Brain microvascular endothelial cell (primary cell): ENCODE measurements around the gene C12orf50.

Experiments
- DNase-seq: peaks from one replicate; pipeline ENCODE4 v3.0.0-alpha.2; 2020
- H3K27ac ChIP-seq: fragments of 250-450 bp; sonication (Bioruptor Pico); 2 replicates; pipeline ENCODE4 v1.5.1; 2020; ENCODE audit warnings: mild to moderate bottlenecking, moderate library complexity
- H3K27me3 ChIP-seq: fragments of 250-450 bp; sonication (Bioruptor Pico); replicated peaks from 2 replicates; pipeline ENCODE4 v1.5.1; 2020; ENCODE audit warnings: mild to moderate bottlenecking
- H3K36me3 ChIP-seq: fragments of 250-450 bp; sonication (Bioruptor Pico); replicated peaks from 2 replicates; pipeline ENCODE4 v1.5.1; 2020; ENCODE audit warnings: mild to moderate bottlenecking
- H3K4me3 ChIP-seq: 2 replicates; pipeline ENCODE4 v1.5.1; 2011; ENCODE audit warnings: low read depth, mild to moderate bottlenecking, control low read depth, low read length, moderate library complexity
- in situ Hi-C: cut with HindIII; loops from 2 replicates; pipeline ENCODE4 v1.10.0; 2017; ENCODE audit warnings: low sequenced_read_pairs, low pct_ligation_motif_present
- TF ChIP-seq, protein P1 (sequence below): IDR thresholded peaks from 2 replicates; pipeline ENCODE4 v1.5.1; 2011; ENCODE audit warnings: low read depth, mild to moderate bottlenecking, moderate library complexity, low read length, control low read depth, inconsistent platforms; ENCODE audit errors: missing control alignments

The C12orf50 gene

DNA sequence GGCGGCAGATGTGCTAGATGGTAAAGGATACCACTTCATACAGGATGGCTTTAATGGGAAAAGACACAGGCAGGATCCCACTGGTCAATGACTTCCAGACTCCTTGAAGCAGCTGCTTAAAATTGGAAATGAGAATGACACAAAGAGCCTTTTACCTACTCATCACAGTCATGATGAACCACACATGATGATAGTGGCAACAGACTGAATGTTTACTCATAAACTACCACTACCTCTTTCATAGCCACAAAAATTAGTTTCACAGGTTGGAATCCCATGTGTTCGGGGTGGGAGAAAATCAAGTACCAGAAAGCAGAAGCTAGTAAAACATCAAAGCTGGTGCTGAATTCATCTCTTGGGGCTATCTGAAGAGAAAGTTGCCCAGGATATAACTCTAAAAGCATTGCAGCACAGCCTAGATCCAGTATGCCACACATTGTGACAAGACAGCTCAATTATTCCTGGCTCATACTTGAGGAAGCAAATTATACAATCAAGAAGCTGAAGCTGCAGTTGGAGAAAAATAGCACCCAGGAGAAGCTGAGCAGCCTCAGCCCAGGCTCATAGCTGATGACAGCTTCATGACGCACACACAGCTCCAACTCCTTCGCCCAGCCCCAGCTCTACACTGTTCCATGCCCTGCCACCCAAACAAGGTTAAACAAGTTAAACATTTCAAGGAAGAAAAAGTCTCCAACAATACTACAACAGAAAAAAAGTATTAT lies 29.0 kb upstream of the C12orf50 start:
- Histone ChIP-seq H3K36me3 (peaks cover 16% of the 10 kb centered on the region), H3K27me3 (no peaks in the 10 kb centered on the region), H3K4me3 (no peak overlapping the region), H3K27ac (no peak overlapping the region)
- in situ Hi-C loops = no loop called here
- DNase-seq = peak; percentile 3
- TF ChIP-seq, protein P1, sequence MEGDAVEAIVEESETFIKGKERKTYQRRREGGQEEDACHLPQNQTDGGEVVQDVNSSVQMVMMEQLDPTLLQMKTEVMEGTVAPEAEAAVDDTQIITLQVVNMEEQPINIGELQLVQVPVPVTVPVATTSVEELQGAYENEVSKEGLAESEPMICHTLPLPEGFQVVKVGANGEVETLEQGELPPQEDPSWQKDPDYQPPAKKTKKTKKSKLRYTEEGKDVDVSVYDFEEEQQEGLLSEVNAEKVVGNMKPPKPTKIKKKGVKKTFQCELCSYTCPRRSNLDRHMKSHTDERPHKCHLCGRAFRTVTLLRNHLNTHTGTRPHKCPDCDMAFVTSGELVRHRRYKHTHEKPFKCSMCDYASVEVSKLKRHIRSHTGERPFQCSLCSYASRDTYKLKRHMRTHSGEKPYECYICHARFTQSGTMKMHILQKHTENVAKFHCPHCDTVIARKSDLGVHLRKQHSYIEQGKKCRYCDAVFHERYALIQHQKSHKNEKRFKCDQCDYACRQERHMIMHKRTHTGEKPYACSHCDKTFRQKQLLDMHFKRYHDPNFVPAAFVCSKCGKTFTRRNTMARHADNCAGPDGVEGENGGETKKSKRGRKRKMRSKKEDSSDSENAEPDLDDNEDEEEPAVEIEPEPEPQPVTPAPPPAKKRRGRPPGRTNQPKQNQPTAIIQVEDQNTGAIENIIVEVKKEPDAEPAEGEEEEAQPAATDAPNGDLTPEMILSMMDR = no peak

DNA sequence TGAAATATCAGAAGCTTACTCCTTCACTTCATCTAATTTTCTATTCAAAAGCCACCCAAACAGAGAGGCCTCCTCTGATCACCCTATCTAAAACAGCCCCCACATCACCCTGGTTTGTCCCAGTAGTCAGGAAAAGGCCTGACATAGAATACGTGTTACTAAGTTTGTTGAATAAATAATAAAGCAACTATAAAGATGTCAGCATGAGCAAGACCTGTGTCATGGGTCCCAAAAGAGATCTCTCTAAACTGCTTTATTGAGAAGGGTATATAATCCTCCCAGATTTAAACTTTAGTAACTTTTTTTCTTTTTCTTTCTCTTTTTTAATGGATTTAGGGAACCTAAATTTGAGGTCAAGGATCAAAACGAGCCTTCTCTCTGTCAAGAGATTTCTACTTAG lies 27.4 kb upstream of the C12orf50 start:
- Histone ChIP-seq H3K36me3 (peaks cover 16% of the 10 kb centered on the region), H3K27ac (no peak overlapping the region), H3K27me3 (no peaks in the 10 kb centered on the region), H3K4me3 (no peak overlapping the region)
- TF ChIP-seq, protein P1 = no peak
- no peak for DNase-seq
- in situ Hi-C loops = no loop called here

DNA sequence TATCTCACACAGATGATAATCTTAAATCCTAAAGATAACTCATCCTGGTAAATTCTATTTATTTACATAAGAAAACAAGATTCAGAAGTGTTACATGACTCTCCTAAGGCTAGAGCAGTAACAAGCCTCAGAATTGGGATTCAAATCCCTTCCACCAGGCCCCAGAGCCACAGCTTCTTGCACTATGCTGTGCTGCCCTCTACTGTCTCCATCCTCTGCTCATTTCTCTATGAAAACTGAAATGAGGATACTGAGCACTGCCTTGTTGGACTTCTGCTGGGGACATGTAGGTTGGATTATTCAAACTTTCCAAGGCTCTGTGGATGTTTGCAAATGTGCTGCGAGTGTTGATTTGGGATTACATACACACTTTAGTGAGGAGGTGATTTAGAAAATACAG lies 23.5 kb upstream of the C12orf50 start:
- Histone ChIP-seq H3K27ac (no peak overlapping the region), H3K36me3 (peaks cover 8% of the 10 kb centered on the region), H3K27me3 (no peaks in the 10 kb centered on the region), H3K4me3 (no peak overlapping the region)
- in situ Hi-C loops = no loop called here
- peak; percentile 51 for DNase-seq
- TF ChIP-seq, protein P1 = peak; percentile 72

DNA sequence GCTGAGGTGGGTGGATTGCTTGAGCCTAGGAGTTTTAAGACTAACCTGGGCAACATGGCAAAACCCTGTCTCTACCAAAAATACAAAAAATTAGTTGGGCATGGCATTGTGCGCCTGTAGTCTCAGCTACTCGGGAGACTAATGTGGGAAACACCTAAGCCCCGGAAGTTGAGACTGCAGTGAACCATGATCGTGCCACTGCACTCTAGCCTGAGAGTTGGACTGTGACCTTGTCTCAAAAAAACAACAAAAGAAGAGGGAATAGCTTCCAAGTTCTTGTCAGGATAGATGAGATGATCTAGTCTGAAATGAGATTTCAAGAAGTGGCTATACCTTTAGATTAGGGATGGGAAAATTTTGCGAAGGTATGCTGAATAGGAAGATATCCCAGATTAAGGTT lies 14.8 kb upstream of the C12orf50 start:
- no peak overlapping the region for H3K4me3 ChIP-seq
- TF ChIP-seq, protein P1 = no peak
- no peak for DNase-seq
- in situ Hi-C loops = no loop called here
- H3K27ac ChIP-seq = no peak overlapping the region
- no peaks in the 10 kb centered on the region for H3K27me3 ChIP-seq
- peaks cover 24% of the 10 kb centered on the region for H3K36me3 ChIP-seq

DNA sequence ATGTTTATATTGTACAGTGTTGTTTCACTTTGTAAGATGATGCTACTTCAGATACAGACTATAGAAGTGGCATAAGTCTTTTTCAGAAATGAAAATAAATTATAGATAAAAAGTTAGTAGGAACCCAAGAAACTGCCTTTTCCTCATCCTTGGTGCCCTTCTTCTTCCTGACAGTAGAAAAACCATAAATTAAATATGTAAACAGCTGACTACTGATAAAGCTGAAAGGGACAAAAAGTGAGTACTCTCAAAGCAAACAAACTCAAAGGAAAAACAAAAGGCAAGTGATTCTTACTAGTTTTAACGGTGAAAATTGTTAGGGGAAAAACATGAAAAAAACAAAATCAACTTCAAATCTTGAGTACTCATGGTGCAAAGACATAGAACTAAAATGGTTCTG lies 8.6 kb upstream of the C12orf50 start:
- H3K27ac ChIP-seq = no peak overlapping the region
- in situ Hi-C loops = no loop called here
- no peaks in the 10 kb centered on the region for H3K27me3 ChIP-seq
- no peaks in the 10 kb centered on the region for H3K36me3 ChIP-seq
- no peak for DNase-seq
- no peak overlapping the region for H3K4me3 ChIP-seq
- TF ChIP-seq, protein P1 = no peak
